ENCODE results near the gene PHTF1.

The PHTF1 gene

DNA sequence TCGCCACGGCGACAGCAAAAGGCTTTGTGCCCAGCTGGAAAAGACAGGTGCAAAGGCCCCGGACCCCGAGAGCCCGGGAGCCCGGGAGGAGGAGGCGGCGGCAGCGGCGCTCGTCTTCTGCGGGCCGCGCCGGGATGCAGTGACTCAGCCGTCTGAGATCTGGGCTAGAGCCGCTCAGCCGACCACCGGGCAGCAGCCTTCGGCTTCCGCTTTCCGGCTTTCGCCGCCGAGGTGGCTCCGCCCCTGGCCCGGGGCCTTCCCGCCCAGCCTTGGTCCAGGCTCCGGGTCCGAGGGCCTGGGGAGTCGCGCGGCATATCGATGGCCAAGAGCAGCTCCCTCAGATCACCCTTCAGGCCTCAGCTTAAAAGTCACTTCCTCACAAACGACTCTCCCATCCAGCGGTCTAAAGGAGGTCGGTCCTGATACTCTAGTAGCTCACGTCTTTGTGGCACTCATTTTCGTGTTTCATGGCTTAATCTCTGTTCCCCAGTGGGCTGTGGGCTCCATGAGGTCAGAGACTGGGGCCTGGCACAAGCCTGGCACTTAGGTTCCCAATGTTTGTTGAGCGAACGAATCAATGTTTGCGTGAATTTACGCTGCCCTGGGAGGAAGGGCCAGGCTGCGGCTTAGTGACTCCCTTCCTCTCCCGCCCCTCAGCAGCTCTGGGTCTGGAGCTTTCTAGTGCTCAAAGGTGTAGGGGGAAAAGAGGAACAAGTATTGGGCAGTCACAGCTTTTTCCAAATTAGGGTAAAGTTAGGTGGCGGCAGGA is at the start of gene PHTF1:
TSS of gene PHTF1 (minus strand) at position 154 of the 769 bp plus-strand sequence. CDS start 783 bp downstream, outside the sequence.
- peak in 5 of 6 experiments; percentile 7 to 51 (median 32) for DNase-seq

DNA sequence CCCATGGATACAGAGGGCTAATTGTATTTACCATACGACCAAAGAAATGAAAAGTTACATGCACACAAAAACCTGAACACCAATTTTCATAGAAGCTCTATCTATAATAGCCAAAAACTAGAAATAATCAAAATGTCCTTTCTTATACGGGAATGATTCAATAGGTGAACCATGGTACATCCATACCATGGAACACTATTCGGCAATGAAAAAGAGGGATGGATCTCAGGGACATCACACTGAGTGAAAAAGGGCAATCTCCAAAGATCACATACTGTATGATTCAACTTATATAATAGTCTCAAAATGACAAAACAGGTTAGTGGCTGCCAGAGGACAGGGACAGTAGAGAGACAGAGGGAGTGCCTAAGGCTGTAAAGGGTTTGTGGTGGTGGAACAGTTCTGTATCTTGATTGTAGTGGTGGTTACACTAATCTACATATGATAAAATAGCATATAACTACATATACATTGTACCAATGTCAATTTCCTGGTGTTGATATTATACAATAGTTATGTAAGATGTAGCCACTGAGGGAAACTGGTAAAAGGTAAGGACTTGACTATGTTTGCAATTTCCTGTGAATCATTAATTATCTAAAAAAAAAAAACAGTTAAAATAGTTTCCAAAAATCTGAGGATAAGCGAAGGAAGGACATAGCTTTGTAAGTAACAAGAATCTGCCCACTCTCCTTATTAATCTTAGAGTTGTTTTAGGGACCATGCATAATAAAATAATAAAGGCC is 49.3 kb upstream of the PHTF1 start:
- no peak for DNase-seq

DNA sequence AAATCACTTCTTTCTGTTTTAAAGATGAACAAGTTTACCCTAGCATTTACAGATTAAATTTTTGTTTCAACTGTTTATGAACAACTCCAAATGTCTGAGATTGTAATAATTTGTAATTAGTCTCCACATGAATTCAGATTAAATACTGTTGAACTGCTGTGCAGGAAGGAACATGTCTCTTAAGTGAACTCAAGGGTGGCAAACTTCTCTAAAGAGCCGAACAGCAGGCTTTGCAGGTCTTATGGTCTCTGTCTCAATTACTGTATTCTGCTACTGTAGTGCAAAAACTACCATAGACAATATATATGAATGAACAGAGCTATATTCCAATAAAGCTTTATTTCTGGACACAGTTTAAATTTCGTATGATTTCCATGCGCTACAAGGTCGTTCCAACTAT is 46.4 kb upstream of the PHTF1 start:
- no peak for DNase-seq

DNA sequence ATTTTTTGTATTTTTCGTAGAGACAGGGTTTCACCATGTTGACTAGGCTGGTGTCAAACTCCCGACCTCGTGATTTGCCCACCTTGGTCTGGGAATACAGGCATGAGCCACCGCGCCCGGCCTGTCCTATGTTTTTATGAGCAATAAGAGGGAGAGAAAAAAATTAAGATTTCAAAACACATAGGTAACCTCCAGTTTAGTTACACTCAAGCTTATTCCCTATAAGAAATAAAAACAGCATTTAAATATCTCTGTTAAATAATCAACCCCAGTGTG is 45.9 kb upstream of the PHTF1 start:
- no peak for DNase-seq

DNA sequence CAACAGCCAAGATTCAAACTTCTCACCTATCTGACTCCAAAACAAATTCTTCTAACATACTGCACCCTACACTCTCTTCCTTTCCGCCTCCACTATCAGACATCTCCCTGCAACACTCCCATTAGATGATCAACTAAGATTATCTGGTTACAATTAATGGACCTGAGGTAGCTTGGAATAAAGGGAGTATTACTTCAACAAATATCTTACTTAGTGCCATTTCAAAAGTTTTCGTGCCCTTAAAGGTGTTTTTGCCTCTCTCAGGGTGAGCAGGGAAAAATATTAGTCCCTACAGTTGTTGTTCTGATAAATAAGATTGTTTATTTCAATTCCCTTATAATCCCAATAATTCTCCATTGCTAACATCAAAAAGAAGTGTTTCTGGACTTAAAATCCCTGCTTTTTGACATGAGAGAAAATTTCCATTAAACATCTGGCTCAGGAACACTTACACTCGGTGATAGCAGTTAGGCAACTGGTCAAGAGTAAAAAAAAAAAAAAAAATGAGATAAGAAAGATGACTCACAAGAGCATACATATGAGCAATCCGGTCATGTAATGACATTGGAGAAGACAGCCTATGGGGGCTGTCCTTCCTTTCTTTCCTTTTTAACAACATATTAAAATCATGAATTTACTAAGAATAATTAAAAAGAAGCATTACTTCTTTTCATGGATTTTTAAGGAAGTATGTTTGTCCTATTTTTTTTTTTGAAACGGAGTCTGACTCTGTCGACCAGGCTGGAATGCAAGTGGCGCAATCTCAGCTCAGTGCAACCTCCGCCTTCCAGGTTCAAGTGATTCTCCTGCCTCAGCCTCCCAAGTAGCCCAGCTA is 45.4 kb upstream of the PHTF1 start:
- no peak for DNase-seq

DNA sequence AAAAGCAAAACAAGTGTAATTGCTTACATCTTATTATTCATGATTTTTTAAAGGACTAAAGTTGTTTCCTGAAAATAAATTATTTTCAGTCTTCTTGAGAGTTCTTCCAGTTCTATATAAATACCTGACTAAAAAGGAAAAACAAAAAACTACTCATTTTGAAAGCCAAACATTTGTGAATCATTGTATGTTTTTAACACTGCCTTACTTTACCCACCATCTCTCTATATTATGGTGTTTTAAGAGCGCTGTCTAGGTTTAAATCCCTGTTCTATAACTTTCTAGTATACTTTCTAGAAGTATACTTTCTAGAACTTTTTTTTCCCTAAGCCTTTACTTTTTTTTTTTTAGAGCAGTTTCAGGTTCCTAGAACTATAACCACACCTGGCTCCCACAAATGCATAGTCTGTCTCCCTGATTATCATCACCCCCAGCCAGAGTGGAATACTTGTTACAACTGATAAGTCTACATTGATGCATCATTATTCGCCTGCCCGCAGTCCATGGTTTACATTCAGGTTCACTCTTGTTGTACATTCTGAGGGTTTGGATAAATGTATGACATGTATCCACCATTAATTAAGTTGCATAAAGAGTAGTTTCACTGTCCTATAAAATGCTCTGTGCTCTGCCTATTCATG is 43.2 kb upstream of the PHTF1 start:
- DNase-seq = no peak

DNA sequence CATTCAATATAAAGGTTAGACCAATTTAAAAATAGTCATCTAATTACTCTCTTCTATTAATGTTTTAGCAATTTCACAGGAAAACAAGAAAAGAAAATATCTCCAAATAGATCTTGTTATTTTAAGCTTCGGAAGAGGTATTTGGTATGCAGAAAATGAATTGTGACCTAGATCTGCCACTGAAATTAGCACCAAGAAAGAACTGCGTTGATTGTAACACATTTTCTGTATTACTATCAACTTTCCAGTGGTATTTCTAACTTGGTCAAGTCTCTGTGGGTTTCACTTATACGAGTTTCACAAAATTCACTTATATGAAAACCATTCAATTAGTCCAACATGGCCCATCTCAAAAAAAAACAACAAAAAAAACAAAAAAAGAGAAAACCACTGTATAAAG is 41.2 kb upstream of the PHTF1 start:
- DNase-seq = no peak

DNA sequence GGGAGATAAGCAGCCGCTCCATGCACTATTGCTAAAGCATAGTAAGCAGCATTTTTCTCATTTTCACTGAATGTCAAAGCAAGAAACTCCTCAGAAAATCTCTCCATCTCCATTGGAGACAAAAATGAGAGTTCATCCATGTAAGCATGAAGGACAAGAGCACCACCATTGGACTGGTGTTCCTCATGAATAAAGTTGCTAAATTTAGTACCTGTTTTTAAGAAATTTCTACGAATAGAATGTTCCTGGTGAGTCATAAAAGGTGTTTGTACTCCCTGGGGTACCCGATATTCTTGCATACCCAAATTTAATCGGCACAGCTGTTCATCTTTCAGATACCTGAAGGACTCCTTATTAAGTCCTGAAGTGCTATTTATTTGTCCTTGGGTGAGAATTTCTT is 38.2 kb upstream of the PHTF1 start:
- no peak for DNase-seq

DNA sequence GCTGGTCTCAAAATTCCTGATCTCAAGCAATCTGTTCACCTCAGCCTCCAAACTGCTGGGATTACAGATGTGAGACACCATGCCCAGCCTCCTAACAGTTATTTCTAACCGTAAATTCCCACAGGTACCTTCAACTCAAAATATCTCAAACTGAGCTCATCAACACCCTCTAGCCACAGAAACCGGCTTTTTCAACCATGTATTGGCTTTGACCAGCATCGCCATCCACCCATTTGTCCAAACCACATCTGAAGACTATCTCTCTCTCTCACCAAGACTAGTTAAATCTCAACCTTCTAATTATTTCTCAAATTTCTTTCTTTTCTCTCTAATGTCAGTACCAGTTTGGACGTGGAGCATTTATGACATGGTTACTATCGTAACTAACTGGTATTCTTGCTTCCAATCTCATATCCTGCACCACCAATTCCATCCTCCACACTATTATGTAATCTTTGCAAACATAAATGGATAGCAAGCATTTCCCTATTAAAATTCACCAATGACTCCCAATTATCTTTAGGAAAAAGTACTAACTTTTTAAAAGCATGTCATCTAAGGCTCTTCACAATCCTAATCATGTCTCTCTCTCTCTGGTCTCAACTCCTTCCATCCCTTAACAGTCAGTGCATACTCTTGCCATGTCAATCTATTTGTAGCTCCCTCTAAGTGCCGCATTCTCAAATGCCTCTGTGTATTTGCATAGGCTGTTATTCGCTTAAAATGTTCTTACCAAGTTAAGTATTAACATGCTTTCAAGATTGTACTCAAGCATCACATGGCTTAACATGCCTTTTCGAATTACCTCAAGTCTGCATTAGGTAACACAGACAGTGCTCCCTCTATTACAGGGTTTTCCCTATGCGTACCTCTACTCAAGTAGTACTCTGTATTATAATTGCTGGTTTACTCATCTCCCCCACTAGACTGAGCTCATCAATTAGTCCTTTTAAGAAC is 34.9 kb upstream of the PHTF1 start:
- DNase-seq = no peak

DNA sequence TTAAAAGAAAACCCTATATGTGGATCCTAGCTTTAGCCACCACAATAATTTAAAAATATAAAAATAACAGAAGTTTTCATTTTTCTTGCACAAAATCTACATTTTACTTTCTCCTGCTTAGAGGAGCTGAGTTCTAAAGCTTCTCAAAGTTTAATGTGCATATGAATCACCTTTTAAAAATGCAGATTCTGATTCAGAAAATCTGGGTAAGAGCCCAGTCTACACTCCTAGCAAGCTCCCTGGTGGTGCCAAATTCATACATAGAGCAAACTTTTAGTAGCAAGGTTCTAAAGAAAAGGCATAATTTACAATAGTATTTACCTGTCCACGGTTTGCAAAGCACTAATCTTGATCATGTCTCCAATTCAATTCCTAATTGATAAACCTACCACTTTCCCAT is 33.7 kb upstream of the PHTF1 start:
- DNase-seq = no peak

DNA sequence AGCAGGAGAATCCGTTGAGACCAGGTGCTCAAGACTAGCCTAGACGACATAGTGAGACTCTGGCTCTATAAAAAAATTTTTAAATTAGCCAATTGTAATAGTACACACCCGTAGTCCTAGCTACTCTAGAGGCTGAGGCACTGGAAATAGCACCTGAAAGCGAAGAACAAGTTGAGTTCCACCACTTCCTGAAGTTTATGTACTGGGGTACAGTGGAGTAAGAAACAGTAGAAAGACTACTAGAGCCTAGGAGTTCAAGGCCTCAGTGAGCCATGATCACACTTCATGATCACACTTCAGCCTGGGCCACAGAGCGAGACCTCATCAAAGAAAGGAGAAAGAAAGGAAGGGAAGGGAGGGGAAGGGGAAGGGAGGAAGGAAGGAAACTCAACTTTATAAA is 33.2 kb upstream of the PHTF1 start:
- DNase-seq = peak in 2 of 6 experiments; percentile 4 to 9

DNA sequence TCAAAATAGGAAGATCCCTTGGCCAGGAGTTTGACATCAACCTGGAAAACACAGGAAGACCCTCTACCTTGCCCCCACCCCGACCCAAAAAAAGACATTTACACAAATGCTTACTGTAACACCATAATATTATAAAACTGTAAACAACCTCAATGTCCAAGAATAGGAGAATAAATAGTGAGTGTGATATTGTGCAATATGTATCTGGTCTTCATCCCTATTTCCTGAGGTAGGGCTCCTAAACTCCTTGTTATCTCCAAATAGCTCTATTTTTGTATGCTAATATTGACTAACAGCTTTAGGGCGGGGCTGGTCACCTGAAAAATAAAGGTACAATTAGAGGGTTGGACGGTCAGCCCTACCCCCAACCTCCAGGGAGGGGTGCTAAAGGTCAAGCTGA is 29.5 kb upstream of the PHTF1 start:
- DNase-seq = no peak

DNA sequence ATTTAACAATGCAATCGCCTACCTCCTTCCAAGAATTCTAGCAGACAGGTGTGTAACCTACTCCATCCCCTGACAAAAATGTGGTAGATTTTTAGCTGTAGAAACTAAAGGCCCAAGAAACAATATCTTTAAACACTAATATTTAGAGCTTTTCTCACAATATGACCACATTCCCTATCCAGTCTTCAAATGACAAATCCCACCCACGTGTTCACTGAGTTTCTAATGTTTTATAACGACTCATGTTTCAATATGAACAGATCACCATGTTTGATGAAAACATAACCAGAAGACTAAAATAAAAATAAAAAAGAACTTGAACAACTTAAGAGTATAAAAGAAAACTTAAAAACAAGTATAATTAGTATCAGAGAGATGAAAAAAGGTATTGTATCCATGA is 28.4 kb upstream of the PHTF1 start:
- no peak for DNase-seq

DNA sequence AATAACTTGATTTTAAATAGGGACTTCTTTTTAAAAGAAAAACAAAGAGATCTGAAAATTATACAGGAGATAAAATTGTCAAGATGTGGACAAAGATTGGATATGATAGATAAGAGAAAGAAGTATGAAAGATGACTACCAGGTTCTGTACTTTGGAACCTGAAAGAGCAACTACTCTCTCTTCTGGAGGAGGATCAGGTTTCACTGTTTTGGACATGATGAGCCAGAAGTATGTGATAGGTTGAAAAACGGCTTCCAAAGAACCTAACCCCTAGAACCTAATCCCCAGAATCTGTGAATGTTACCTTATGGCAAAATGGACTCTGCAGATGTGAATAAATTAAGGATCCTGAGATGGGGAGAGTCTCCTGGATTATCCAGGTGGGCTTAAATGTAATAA is 26.8 kb upstream of the PHTF1 start:
- no peak for DNase-seq

DNA sequence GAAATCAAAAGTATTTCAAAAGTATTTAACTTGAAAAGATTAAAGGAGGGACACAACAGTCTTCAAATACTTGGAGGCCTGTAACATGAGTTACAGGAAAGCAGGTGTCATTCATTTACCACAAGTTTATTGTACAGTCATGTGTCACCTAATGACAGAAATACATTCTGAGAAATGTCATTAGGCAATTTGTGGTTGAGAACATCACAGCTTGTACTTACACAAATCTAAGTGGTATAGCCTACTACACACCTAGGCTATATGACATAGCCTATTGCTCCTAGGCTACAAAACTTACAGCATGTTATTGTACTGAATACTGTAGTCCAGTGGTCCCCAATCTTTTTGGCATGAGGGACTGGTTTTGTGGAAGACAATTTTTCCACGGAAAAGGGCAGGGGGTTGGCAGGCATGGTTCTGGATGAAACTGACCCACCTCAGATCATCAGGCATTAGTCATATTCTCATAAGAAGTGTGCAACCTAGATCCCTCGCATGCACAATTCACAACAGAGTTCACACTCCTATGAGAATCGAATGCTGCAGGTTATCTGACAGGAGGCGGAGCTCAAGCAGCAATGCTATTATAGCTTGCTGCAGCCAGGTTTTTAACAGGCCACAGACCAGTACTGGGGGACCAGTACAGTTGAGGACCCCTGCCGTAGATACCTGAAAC is 25.0 kb upstream of the PHTF1 start:
- peak in 1 of 6 experiments; percentile 9 for DNase-seq

DNA sequence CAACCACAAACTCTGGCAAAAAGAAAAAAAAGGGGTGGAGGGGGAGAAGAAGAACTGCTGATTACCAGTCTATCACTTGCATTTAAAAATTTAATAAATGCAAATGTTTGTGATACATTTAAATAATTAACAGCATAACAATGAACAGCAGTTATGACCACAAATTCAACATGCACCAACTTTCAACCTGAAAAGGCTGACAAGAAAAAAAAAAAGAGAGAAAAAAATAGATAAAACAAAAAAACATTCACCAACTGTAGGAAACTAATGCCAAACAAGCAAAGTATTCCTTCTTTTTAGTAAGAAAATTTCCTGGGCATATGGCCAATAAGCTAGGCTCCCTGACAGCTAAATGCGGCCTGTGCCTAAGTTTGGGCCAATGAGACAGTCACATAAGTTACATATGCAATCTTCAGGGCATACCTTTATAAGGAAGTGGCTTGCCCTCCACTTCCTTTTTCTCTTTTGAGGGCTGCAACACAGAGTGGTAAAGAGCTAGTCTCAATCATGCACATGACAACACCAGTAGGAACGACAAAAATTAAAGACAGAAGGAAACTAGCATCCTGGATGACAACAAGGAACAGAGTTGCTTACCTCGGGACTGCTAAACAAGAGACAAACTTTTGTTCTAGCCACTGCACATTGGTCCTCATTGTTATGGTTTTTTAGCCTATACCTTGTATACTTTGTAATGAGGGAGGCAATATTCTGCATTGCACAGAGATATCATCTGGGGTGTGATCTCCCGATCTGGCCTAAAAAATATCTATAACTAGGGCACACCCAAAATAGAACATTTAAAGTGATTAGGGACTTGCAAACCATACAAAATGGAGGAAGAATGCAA is 24.2 kb upstream of the PHTF1 start:
- DNase-seq = peak in 5 of 6 experiments; percentile 27 to 73 (median 60)

DNA sequence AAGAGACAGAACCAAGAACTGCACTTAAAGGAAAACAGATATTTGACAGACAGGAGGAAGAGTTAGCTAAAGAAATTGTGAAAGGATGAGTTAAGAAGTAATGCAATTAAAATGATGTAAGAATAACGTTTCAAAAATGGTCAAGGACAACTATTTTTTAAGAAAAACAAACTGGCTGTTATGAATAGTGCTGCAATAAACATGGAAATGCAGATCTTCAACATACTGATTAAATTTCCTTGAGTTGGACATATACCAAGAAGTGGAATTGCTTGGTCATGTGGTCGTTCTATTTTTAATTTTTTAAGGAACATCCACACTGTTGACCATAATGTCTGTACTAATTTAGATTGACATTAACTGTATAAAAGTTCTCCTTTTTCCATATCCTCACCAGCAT is 23.1 kb upstream of the PHTF1 start:
- DNase-seq = no peak

DNA sequence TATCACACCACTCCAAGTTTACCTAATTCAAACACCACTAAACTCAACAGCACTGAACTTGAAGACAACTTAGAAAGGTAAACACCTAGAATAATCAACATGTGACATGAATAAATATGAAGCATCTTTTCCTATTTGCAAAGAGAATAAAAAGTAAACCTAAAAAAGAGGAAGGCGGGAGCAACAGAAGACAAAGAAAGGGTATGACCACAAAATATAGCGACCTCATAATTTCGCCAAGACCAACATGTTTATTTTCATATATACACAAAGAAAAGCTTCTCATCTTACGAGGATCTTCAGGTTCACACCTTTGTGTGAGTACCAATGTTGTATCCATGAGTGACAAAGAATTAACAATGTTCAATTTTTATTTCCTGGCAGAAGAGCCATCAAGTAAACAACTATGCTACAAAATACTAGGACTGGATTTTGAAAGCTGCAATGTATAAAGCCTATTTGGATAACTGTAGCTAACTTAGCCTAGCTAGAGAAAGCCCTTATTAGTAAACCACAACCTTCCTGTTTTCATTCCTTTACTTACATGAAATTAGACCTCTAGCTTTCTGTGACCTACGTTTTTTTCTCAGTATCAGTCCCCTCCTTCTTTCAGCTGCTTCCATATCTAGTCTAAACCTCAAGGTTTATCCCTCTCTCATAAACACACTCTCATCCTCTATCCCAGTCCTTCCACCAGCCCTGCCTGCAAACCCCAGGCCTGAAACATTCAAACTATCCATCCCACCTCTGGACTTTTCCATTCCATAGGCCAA is 21.3 kb upstream of the PHTF1 start:
- peak in 2 of 6 experiments; percentile 19 to 43 for DNase-seq

DNA sequence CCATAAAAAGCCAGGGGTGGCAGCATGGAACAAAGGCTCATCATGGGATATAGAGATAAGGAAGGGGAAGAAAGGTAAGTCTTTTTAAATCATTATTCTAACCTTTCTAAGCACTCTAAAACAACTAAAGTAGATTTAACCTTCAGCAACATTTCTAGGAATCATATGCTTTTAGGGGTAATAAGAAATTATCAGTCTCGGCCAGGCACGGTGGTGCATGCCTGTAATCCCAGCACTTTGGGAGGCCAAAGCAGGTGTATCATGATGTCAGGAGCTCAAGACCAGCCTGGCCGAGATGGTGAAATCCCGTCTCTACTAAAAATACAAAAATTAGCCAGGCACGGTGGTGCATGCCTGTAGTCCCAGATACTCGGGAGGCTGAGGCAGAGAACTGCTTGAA is 20.3 kb upstream of the PHTF1 start:
- DNase-seq = no peak

DNA sequence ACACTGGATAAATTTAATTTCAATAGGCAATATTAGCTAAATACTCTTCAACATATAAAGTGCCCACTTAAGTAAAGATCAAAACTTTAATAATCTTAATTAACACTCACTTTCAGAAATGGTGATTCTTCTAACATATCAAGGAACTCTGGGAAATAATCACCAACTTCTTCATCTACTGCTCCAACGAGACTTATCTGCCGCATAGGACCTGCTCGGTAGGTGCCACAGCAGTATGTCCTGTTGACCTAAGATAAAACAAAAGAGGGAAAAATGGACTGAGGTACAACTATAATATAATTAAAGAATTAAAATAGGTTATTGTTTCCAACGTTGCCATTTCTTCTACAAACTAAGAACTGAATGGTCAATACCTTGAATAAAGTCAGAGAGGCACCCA is 18.3 kb upstream of the PHTF1 start:
- no peak for DNase-seq

Measured in stimulated activated naive CD4-positive, alpha-beta T cell (primary cell).